NT2/D1 (cell line): Measurements from ENCODE around the gene PBOV1.

Experiments
- YY1 ChIP-seq: IDR thresholded peaks from 2 replicates; pipeline ENCODE4 v1.6.1; 2011; ENCODE audit not compliant: insufficient read length, insufficient read depth
- ZNF274 ChIP-seq: IDR thresholded peaks from 2 replicates; pipeline ENCODE4 v1.6.1; 2011; ENCODE audit warnings: mild to moderate bottlenecking, low read depth, low read length

DNA sequence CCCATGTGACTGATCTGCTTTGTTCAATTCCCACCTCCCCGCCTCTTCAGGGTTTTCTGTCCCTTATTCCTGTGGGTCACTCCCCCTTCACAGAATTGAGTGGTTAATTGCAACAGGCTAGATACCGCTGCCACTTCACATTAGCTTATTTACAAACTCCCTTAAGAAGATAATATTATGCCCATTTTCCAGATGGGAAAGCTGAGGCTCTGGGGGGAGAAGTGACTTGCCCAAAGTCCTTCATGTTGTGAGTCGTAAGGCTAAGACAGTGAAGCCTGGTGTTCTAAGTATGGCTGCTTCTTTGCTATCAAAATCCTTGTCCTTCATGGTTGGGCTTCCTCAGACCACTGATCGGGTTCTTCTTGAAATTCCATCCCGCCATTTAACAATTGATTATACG is 39.9 kb upstream of the PBOV1 start:
- no peak for TF ChIP-seq ZNF274
- TF ChIP-seq YY1: no peak
